ENCODE data around the gene SHB.
"Not testable (repeated sequence)": the region's sequence is repeated elsewhere in the genome, so short reads cannot be mapped to it uniquely, and the experiment has no call there.

Gene SHB

DNA sequence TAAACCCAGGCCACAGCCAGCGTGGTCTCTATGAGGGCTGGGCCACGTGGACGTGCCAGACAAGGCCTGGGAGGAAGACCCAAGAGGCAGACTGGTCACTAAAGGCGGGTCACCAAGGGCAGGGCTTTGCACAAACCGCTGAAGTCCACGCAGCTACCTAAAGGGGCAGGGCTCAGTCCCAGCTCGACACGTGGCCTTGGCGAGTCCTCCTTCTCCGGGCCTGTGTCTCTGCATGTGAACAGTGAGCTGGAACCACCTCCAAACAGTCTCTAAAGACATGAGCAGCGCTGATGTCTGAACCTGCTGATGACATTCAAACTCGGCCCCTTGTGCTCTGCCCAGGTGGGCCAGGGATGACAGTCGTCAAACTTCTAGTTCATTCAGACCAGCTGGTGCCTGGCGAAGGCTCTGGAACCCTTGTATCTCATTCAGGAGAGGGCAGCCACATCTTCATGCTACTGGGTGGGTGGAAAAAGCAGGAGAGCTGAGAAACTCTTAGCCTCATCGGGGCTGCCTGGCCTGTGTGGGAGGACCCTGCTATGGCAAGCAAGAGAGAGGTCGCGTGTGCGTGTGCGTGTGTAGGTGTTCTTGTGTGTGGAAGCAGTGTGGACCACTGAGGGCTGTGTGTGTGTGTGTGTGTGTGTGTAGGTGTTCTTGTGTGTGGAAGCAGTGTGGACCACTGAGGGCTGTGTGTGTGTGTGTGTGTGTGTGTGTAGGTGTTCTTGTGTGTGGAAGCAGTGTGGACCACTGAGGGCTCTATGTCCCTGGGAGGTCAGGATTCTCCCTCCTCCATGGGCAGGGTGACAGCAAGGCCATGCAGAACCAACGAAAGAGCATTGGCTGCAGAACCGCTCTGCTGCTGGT is 151.0 kb downstream of the SHB start:
- DNase-seq (ENCODE audit: low read depth) = no peak

DNA sequence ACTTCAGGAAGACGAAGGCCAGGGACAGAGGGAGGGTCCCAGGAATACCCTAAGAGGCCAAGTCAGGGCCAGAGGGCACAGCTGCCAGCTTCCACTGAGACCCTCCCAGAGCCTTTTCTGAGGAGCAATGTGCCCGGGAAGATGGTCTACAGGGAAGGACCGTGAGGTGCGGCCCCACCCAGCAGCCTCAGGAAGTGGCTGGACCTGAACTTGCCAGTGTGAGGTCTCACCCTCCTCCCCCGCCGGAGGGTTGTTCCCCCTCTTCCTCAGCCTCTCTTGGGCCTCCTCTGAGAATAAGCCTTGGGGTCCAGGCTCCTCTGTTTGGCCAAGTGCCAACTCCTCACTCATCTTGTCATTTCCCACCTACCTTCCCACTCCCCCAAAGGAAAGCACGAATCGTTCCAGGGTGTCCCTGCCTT is 151.7 kb downstream of the SHB start:
- no peak for DNase-seq (ENCODE audit: low read depth)

DNA sequence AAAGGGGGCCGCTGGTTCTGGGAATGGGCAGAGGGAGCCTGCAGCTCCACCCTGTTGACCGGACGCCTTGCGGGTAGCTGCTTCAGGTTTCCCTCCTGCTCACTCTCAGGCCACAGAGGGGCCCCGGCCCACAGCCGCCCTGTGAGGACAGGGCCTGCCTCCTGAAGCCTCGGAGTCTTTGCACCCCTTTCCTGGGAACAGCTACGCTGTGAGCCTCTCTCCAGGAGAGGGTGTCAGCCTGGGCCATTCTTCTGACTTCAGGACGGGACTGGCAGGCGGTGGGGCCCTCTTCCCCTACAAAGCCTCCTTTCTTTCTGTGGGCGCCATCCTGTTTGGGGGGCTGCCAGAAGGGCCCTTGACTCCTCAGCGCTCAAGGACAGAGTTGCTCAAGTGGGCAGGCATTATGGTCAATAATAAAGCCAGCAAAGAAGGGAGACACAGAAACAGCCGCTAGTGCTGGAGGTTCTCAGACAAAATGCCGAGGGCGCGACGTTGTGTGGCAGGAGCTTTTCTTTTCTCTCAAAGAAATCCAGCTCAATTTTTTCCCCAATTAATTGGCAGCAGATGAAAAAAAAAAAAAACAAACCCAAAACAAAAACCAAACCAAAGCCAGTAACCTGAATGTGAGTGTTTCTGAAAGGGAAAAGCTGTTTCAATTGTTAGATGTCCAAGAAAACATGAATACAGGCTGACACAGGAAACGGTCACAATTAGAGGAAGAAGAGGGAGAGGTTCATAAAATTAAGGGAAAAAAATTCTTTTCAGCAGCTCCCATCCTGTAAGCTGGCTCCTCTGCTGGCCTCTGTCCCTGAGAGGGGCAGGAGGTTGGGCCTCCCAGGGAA is 152.3 kb downstream of the SHB start:
- no peak for DNase-seq (ENCODE audit: low read depth)

DNA sequence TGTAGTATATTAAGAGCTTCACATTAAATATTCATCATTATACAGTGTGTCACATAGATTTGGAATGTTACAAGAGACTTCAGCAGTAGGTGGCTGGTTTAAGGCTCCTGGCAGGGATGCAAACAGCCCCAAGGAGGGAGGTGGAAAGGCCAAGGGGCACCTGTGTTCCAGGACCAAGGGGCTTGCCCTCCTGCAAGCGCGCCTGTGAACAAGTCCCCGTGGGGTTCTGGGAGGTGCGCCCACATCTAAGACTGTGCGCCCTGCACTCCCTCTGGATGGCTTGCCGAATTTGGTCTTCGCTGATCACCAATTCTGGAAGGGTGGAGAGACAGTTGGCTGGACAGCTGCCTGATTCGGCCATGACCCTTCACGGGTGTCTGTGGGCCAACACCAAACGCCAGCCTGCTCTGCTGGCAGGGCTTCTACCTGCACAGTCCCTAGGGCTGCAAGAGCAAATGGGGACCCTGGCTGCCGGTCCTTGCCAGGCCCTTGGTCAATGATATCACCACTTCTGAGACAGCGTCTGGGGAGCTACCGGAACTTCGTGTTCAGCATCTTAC is 153.0 kb downstream of the SHB start:
- no peak for DNase-seq (ENCODE audit: low read depth)

DNA sequence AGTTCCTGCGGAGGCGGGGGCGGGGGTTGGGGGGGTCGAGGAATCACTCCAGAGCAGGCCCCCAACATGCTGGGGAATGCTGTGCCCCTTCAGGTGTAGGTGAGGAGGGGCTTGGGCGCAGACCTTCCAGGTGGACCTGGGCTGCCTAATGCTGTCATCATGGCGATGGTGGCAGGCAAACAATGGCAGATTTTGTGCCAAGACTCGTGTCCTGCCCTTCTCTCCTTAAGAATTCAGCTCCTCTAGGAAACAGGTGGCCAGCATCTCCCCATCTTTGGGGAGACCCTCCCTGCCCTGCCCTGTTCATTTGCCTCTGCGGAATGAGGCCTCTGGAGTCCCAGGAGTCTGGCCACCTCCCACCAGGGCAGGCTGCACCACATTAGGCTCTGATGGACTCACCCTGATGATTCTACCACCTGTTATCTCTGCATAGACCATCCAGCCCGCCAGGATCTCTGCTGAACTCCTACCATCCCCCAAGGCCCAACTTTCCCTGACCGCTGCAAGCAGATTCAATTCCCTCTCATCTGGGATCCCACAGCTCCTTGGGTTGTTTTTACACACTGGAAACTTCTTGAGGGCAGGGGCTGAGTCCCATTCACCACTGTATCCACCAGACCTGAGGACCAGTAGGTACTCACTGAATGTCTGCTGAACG is 154.2 kb downstream of the SHB start:
- DNase-seq (ENCODE audit: low read depth) = no peak

DNA sequence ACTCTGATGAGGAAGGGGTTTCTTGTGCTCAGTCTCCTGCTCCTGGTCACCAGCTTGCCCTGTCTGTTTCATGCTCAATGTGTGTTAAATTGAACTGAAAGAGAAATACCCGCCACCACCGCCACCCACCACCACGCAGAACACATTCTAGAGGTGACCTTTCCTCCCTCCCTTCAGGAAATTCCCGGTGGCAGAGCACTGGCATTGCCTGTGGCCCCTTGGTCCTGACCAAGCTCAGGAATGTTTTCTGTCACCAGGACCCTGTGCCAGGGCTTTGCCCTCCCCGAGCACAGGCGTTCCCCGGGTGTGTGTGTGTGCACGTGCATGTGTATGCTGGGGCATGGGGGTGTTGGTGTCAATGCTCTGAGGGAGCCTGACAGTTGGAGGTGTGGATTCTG is 154.9 kb downstream of the SHB start:
- DNase-seq (ENCODE audit: low read depth) = no peak

DNA sequence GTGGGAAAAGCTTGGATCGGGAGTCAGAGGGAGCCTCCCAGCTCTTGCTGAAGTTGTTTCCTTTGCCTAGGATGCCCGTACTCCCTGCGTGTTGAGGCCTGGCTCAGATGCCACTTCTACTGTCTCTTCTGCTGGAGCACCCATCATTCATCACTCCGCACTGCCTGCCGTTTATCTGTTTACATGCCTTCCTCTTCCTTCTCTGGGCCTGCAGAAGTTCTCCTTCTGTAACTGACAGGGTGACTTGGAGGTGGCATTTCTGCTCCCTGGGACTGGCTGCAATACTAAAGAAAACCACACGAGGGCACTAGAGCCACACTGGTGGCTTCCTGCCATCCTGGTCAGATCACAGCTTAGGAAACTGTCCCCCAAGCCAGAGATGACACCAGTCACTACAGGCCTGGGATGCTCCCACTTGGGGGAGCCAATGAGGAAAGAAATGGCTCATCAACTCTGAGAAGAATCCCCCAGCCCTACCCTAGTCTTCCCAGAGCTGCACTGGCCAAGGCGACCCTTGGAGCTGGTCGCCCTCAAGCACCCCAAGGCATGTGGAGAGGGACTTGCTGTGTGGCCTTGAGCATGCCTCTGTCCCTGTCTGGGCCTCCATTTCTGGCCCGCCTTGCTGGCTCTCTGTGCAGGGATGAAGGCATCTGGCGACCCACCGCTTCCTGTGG is 155.4 kb downstream of the SHB start:
- DNase-seq (ENCODE audit: low read depth) = peak; percentile 81

DNA sequence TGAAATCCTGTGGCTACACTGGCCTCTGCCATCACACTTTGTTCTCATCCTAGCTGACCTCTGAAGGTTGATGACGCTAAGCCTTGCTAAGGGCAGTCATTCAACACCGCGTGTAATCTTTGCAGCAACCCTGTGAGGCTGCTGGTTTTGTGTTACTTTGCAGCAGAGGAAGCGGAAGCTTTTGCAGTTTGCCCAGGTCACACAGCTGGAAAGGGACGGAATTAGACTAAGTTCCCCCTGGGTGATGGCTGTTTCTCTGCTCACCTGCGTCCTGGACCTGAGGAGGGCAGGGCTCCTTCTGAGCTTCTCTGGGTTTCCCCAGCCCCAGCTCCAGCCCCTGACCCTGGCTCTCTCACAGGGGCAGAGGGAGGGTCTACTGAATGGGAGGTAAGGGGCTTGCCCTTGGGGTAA is 157.8 kb downstream of the SHB start:
- DNase-seq (ENCODE audit: low read depth) = no peak

DNA sequence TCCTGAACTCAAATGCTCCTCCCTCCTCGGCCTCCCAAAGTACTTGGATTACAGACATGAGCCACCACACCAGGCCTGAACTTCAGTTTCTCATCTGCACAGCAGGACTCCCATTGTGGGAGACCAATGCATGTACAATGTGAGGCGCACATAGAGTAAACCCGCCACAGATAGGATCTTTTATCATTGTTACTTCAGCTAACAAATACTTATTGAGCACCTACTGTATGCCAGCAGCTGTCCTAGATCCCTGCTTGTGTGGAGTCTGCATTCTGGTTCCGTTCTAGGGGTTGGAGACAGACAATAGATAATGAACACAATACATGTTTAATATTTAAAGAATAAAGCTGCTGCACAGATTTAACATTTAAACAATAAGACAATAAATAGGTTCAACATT is 158.8 kb downstream of the SHB start:
- DNase-seq (ENCODE audit: low read depth) = no peak

DNA sequence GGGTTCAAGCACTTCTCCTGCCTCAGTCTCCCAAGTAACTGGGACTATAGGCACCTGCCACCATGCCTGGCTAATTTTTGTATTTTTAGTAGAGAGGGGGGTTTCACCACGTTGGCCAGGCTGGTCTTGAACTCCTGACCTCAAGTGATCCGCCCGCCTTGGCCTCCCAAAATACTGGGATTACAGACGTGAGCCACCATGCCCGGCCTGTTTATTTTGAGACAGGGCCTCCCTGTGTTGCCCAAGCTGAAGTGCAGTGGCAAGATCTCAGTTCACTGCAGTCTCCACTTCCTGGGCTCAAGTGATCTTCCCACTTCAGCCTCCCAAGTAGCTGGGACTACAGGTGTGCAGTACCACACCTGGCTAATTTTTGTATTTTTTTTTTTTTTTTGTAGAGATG is 159.2 kb downstream of the SHB start:
- not testable (repeated sequence) for DNase-seq (ENCODE audit: low read depth)

DNA sequence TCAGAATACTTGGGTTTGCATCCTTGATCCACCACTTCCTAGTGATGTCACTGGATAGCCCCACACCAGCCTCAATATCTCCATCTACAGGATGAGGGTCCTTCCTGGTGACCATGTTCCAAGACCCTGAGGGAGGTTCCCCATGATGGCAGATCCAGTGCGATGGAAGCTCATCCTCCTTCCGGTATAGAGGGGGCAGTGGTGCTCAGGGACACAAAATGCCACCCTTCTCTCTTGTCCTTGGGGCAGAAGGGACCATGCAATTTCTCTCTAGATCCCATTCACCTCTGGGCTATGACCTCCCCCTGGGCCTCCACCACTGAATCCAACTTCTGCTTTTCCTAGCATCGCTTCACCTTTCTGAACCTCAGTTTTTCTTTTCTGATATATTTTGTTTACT is 159.7 kb downstream of the SHB start:
- no peak for DNase-seq (ENCODE audit: low read depth)

DNA sequence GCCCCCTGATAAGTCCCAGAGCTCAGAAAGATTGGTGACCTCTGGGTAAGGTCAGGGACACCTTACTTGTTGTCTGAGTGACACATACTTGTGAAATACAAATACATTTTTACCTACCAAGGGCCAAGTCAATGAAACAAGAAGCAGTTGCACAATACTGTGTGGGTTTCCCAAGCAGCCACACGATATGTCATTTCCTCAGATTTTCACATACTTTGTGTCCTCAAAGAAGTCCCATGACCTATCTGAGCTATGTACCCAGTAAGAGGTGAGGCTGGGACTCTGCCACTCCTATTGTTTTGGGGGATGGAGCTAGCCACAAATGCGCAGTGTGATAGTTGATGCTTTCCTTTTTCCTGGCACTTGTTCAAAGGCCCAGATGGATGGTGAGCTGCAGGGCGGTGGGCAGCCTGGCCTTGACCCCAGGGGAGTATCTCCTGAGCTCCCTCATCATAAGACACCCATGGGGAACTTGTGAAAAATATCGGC is 160.3 kb downstream of the SHB start:
- DNase-seq (ENCODE audit: low read depth) = no peak

DNA sequence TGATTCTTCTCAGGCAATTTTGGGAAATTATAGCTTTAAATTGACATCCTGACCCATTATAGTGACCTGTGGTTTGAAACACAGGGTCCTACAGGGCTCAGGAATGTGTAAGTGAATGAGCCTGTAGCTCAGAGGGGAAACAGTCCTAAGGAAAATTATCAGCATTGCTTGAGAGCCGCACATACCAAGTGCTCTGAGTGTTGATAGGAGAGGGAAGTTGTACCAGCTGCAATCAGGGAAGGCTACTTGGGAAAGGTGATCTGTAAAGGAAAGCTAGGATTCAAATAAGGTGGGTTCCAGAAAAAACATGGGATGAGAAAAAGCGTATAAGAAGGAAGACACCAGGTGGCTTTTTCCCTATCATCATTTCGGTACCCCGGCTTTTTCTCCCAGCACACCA is 160.7 kb downstream of the SHB start:
- no peak for DNase-seq (ENCODE audit: low read depth)

DNA sequence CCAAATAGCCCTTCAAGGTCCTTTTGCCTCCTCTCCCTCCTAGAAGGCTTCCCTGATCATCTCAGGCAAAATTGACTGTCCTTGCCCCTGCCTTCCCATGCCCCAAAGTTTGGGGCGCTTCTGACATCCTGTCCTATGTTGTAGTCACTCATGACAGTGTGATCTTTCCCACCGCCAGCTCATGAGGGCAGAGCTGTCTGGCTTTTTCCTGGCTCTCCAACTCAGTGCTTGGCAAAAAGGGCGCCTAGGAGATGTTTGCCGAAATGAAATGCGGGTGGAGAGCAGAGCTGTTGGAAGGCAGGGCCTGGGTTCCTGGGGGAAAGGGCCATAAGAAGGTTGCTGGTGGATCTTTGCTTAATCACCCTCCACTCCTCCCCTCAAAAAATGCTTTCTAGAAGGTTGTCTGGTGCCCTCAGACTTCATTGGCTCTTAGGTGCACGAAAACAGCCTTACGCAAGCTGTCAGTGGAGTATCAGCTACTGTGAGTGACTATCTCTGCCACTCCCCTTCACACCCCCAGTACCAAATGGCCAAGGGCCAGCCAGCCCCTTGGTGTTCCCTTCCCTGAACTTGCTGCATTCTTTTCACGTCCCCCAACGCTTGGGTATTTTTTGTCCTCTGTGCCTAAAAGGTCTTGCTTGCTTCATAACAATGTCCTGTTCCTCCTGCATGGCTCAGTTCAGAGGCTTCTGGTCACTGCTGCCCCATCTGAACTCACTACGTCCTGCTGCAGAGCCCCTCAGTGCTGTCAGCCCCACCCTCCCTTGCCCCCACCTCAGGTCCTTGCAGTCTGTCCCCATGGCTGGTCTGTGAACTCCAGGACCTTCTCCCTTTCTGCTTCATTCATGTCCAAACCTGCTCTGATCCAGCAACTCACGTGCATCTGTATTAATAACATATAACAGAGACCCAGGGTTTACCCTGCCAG is 162.5 kb downstream of the SHB start:
- no peak for DNase-seq (ENCODE audit: low read depth)

DNA sequence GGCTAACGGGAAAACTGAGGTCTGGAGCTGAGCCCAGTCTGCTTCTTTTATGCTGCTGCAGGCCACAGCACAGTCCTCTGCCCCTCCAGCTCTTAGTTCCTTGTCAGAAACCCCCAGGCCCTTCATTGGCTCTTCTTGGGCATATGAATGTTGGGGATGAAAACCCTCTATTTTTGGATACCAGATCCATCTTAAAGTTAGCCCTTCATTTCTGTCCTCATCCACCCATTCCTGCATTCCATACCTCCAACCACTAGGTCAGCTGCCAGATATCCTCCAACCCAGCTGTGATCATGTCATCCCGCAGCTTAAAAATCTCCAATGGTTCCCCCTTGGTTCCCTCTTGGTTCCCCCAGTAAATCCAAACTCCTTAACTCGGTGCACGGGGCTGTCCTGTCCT is 163.3 kb downstream of the SHB start:
- no peak for DNase-seq (ENCODE audit: low read depth)

DNA sequence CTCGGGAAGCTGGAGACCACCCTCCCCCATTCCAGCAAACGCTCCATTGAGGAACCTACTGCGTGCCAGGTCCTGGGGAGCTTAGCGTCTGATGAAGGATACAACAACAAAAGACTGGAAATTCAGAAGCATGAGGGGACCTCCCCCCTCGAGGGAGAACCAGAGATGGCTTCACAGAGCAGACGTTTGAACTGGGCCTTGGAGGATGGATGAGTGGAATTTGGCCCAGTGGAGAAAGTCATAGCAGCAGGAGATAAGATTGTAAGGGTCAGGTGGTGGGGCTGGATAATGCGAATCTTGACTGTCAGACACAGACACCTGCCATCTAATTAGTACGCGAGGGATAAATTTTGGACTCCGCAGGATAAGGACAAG is 163.9 kb downstream of the SHB start:
- no peak for DNase-seq (ENCODE audit: low read depth)

DNA sequence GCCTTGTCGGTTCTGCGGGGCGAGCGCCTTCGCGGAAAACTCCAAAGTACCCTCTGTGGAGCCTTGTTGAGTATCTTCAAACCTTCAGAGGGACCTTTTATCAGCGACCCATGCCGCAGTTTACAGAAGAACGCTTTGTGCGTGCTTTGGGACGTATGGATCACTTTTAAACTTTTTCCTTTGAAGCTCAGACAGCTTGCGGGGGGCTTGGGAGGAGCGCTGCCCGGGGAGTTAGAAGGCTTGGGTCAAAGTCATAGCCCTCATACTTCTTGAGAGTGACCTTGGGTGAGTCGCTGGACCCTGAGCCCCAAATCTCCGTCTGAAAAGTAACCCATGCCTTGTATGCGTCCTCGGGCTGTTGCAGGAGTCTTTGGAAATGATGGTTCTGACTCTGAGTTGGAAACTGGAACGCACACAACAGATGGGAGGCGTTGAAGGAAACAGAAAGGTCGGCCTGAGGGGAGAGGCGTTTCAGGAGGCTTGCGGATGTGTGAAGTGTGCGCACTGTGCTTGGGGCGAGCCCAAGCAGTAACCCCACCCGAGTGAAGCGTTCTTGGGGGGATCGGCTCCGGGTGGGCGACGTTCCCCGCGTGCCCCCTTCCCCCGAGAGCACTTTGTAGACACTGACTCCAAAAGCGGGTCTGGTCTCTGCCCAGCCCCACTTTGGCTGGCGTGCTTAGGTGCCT is 164.4 kb downstream of the SHB start:
- no peak for DNase-seq (ENCODE audit: low read depth)

DNA sequence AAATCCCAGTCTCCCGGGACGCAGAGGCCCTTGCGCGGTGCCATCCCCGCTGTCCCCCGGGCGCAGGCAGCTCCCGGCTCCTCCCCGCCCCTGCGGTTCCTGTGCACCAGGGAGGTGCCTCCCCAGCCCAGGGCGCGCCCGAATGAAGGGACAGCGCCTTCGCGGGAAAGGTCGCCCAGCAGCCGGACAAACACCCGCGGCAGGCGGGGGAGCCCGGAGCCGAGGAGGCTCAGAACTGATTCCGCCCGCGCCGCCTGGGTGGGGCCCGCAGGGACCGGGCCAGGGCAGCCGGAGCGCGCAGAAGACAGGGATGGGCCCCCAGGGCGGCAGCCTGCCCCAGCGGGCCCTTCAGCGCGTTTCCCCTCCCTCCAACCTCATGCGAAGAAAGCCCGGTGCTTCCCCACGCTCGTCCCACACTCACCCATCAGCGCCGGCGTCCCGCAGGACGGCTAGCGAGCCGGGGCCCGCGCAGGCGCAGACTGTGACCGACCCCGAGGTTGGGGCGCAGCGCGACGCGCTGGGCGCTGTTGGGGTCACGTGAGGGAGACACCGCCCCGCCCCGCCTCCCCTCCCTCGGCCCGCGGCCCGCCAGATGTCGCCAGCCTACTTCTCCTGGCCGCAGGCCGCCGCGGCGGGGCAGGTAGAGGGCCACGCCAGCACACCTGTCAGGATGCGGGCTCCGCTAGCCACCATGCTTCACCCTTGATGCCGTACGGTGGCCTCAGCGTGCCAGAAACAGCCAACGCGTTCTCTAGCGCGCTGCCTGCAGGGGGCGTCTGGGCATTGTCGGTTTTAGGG is 165.2 kb downstream of the SHB start, which contains the start of gene SLC25A51:
Gene SLC25A51, minus strand, starts transcription at position 481 of the 798 bp plus-strand sequence. CDS start 15,577 bp downstream, outside the sequence.
- peak; percentile 88 for DNase-seq (ENCODE audit: low read depth)

Data from HS-27A (cell line).